Bronchial epithelial cell (primary cell): ENCODE results near the gene FUOM. TPM values are rescaled to one million over a fixed set of nuclear protein-coding genes. Genes with fewer than 3 reads are reported as not detected.
A peak's percentile ranks its signal among the peaks of the same experiment; 100 is the strongest.
"Not testable (repeated sequence)": the region's sequence is repeated elsewhere in the genome, so short reads cannot be mapped to it uniquely, and the experiment has no call there.

Experiments
- DNase-seq: peaks from one replicate; pipeline ENCODE4 v3.0.0-alpha.2; 2010; ENCODE audit warnings: low read depth
- FAIRE-seq: peaks from 2 replicates; lab custom pipeline; 2011; peaks lifted over from hg19 to GRCh38; lab: Jason Lieb, UNC
- H3K27me3 ChIP-seq: 2 replicates; pipeline ENCODE4 v1.5.1; 2011; ENCODE audit warnings: low read length; ENCODE audit not compliant: control insufficient read depth, insufficient read depth
- H3K36me3 ChIP-seq: 2 replicates; pipeline ENCODE4 v1.5.1; 2011; ENCODE audit warnings: low read length; ENCODE audit not compliant: control insufficient read depth, insufficient read depth
- H3K4me3 ChIP-seq: 2 replicates; pipeline ENCODE4 v1.5.1; 2011; ENCODE audit warnings: mild to moderate bottlenecking, low read depth, low read length, control low read depth
- CTCF ChIP-seq: IDR thresholded peaks from 2 replicates; pipeline ENCODE4 v1.5.1; 2011; ENCODE audit warnings: mild to moderate bottlenecking, moderate library complexity, low read length, control low read depth, inconsistent platforms; ENCODE audit not compliant: insufficient read depth, severe bottlenecking
- total RNA-seq: library from RNA; depleted of rRNA; stranded (reverse); fragments of >200 nt; gene quantifications from 2 replicates; pipeline ENCODE4 v1.2.1, GENCODE V29; 2014

Gene FUOM
- total RNA-seq, 1 donor from 2014 or later: 16.8 TPM

- peak overlapping the region; percentile 68 for H3K4me3 ChIP-seq
- no peak for TF ChIP-seq CTCF
- FAIRE-seq: no peak
- peak; percentile 15 for DNase-seq
- no peaks in the 10 kb centered on the region for H3K27me3 ChIP-seq
- H3K36me3 ChIP-seq: no peaks in the 10 kb centered on the region
Observed at GRCh38 chr10:133378251-133379096, 20.7 kb upstream of the FUOM start.

- Histone ChIP-seq H3K36me3 (no peaks in the 10 kb centered on the region), H3K4me3 (peak overlapping the region; percentile 68), H3K27me3 (no peaks in the 10 kb centered on the region)
- no peak for FAIRE-seq
- TF ChIP-seq CTCF: no peak
- DNase-seq: no peak
Observed at GRCh38 chr10:133377818-133378250, 20.0 kb upstream of the FUOM start.

- no peak overlapping the region for H3K4me3 ChIP-seq
- FAIRE-seq: no peak
Observed at GRCh38 chr10:133377025-133377817, 19.4 kb upstream of the FUOM start.

GRCh38 chr10:133376183-133376582, 18.4 kb upstream of the FUOM start:
- FAIRE-seq: not testable (repeated sequence)

More at GRCh38 chr10:133377025-133377817, 19.4 kb upstream of the FUOM start:
- no peak for DNase-seq
- H3K27me3 ChIP-seq: no peaks in the 10 kb centered on the region
- no peak for TF ChIP-seq CTCF
- no peaks in the 10 kb centered on the region for H3K36me3 ChIP-seq

GRCh38 chr10:133375357-133376115, 17.7 kb upstream of the FUOM start:
- Histone ChIP-seq H3K4me3 (no peak overlapping the region), H3K36me3 (peaks cover 1% of the 10 kb centered on the region), H3K27me3 (no peaks in the 10 kb centered on the region)
- DNase-seq (no peak), FAIRE-seq (no peak)
- TF ChIP-seq CTCF: no peak

More at GRCh38 chr10:133376183-133376582, 18.4 kb upstream of the FUOM start:
- H3K27me3 ChIP-seq, H3K36me3 ChIP-seq, DNase-seq, H3K4me3 ChIP-seq: not testable (repeated sequence)
